Lower lobe of right lung (tissue), 2 donors: Measurements from ENCODE around the gene DGCR2. TPM values are rescaled to one million over a fixed set of nuclear protein-coding genes. Genes with fewer than 3 reads are reported as not detected.
"Not testable (repeated sequence)": the region's sequence is repeated elsewhere in the genome, so short reads cannot be mapped to it uniquely, and the experiment has no call there.

Experiments used
- ATAC-seq, 2 donors: fragments of 200-7000 bp; cut with Tn5 transposase; one replicate each; pipeline ENCODE4 v1.9.1; 2020 to 2022; ENCODE audit warnings: mild to moderate bottlenecking in 2 of 2, moderate library complexity in 2 of 2
- DNase-seq: peaks from one replicate; pipeline ENCODE4 v3.0.0-alpha.2; 2020
- H3K27ac ChIP-seq: fragments of 200-600 bp; one replicate; pipeline ENCODE4 v1.8.0; 2022
- H3K27me3 ChIP-seq: fragments of 200-600 bp; one replicate; pipeline ENCODE4 v1.8.0; 2022; ENCODE audit warnings: low read depth
- H3K36me3 ChIP-seq: fragments of 200-600 bp; one replicate; pipeline ENCODE4 v1.8.0; 2022; ENCODE audit warnings: mild to moderate bottlenecking
- H3K4me1 ChIP-seq: fragments of 200-600 bp; one replicate; pipeline ENCODE4 v1.8.0; 2022
- H3K4me3 ChIP-seq: fragments of 200-600 bp; one replicate; pipeline ENCODE4 v1.8.0; 2022; ENCODE audit warnings: mild to moderate bottlenecking
- H3K9me3 ChIP-seq: fragments of 200-600 bp; one replicate; pipeline ENCODE4 v1.8.0; 2022
- CTCF ChIP-seq: fragments of 200-600 bp; IDR thresholded peaks from one replicate; pipeline ENCODE4 v1.8.0; 2022; ENCODE audit warnings: antibody characterized with exemption, mild to moderate bottlenecking
- intact Hi-C: fragments of 100-400 bp; cut with DNase I; formaldehyde crosslinking; loops from one replicate; pipeline ENCODE4 v1.11.0; 2022
- total RNA-seq: library from RNA; stranded (reverse); fragmentation: NEBNext Ultra II Directional; extraction: Animal tissue kit (Norgen Biotek cat#: 25700); gene quantifications from one replicate; pipeline ENCODE4 v1.2.1, GENCODE V29; 2021
- donor health status: DM: no; HTN: yes; CAD: no; lungs with severe emphysema.

The DGCR2 gene
- total RNA-seq, 1 donor from 2014 or later, result 62.9 TPM

GRCh38 chr22:19081351-19081750 is 40.9 kb downstream of the DGCR2 start:
- no peak overlapping the region for H3K4me3 ChIP-seq
- no peak overlapping the region for H3K27ac ChIP-seq
- no peaks in the 10 kb centered on the region for H3K27me3 ChIP-seq
- no peak for TF ChIP-seq CTCF
- ATAC-seq, result no peak
- intact Hi-C loops, result no loop called here
- no peaks in the 10 kb centered on the region for H3K9me3 ChIP-seq
- peaks cover 31% of the 10 kb centered on the region for H3K36me3 ChIP-seq
- H3K4me1 ChIP-seq, result no peaks in the 10 kb centered on the region
- DNase-seq, result no peak

GRCh38 chr22:19080853-19081252 is 41.4 kb downstream of the DGCR2 start:
- ATAC-seq (no peak), DNase-seq (no peak)
- intact Hi-C loops, result no loop called here
- Histone ChIP-seq H3K9me3 (no peaks in the 10 kb centered on the region), H3K4me3 (no peak overlapping the region), H3K36me3 (peaks cover 30% of the 10 kb centered on the region), H3K4me1 (no peaks in the 10 kb centered on the region), H3K27ac (no peak overlapping the region), H3K27me3 (no peaks in the 10 kb centered on the region)
- TF ChIP-seq CTCF, result no peak

GRCh38 chr22:19079691-19080090 is 42.5 kb downstream of the DGCR2 start:
- Histone ChIP-seq H3K27me3 (no peaks in the 10 kb centered on the region), H3K9me3 (no peaks in the 10 kb centered on the region), H3K36me3 (peaks cover 26% of the 10 kb centered on the region), H3K27ac (no peak overlapping the region), H3K4me1 (no peaks in the 10 kb centered on the region), H3K4me3 (no peak overlapping the region)
- TF ChIP-seq CTCF, result no peak
- no peak for DNase-seq
- no peak for ATAC-seq
- intact Hi-C loops, result no loop called here

- intact Hi-C loops, result no loop called here
- no peak for TF ChIP-seq CTCF
- H3K27ac ChIP-seq, result no peak overlapping the region
- no peaks in the 10 kb centered on the region for H3K4me1 ChIP-seq
- H3K36me3 ChIP-seq, result peaks cover 31% of the 10 kb centered on the region
- no peaks in the 10 kb centered on the region for H3K9me3 ChIP-seq
- H3K27me3 ChIP-seq, result no peaks in the 10 kb centered on the region
- H3K4me3 ChIP-seq, result no peak overlapping the region
- no peak for DNase-seq
- ATAC-seq, result no peak
These were observed 46.8 kb downstream of the DGCR2 start for GRCh38 chr22:19075404-19075803.

- peaks cover 35% of the 10 kb centered on the region for H3K36me3 ChIP-seq
- H3K4me1 ChIP-seq, H3K27ac ChIP-seq, H3K9me3 ChIP-seq, H3K27me3 ChIP-seq, ATAC-seq, DNase-seq, intact Hi-C loops, H3K4me3 ChIP-seq: not testable (repeated sequence)
These were observed 49.4 kb downstream of the DGCR2 start for GRCh38 chr22:19072853-19073252.

GRCh38 chr22:19070397-19071169 is 51.6 kb downstream of the DGCR2 start:
- TF ChIP-seq CTCF, result no peak
- Histone ChIP-seq H3K27ac (no peak overlapping the region), H3K4me1 (no peaks in the 10 kb centered on the region), H3K36me3 (peaks cover 58% of the 10 kb centered on the region), H3K9me3 (no peaks in the 10 kb centered on the region), H3K4me3 (no peak overlapping the region), H3K27me3 (no peaks in the 10 kb centered on the region)
- DNase-seq, result no peak
- intact Hi-C loops, result no loop called here
- no peak for ATAC-seq
